Measurements from ENCODE around the gene GALNT8.

GALNT8 gene

GRCh38 chr12:4800555-4800954, 80.4 kb downstream of the GALNT8 start:
- no peak for DNase-seq

GRCh38 chr12:4802841-4803240, 82.6 kb downstream of the GALNT8 start:
- no peak for DNase-seq

GRCh38 chr12:4806439-4807115, 86.4 kb downstream of the GALNT8 start:
- no peak for DNase-seq

GRCh38 chr12:4807116-4807783, 87.0 kb downstream of the GALNT8 start:
- peak in 1 of 2 donors; percentile 34 for DNase-seq

GRCh38 chr12:4807813-4808212, 87.6 kb downstream of the GALNT8 start:
- peak in 1 of 2 donors; percentile 50 for DNase-seq

GRCh38 chr12:4809013-4809448, 88.8 kb downstream of the GALNT8 start:
- peak in 1 of 2 donors; percentile 49 for DNase-seq

- DNase-seq, result no peak
Observed at GRCh38 chr12:4809449-4810218, 89.4 kb downstream of the GALNT8 start.

GRCh38 chr12:4810219-4810671, 90.0 kb downstream of the GALNT8 start:
- no peak for DNase-seq

GRCh38 chr12:4812624-4813327, 92.6 kb downstream of the GALNT8 start:
- DNase-seq, result no peak

- no peak for DNase-seq
Observed at GRCh38 chr12:4813741-4814140, 93.5 kb downstream of the GALNT8 start.

GRCh38 chr12:4814485-4814884, 94.3 kb downstream of the GALNT8 start:
- DNase-seq, result no peak

- DNase-seq, result no peak
Observed at GRCh38 chr12:4816744-4817525, 96.7 kb downstream of the GALNT8 start.

GRCh38 chr12:4817880-4818279, 97.7 kb downstream of the GALNT8 start:
- no peak for DNase-seq

GRCh38 chr12:4819654-4820053, 99.5 kb downstream of the GALNT8 start:
- peak in 1 of 2 donors; percentile 35 for DNase-seq

GRCh38 chr12:4820971-4821370, 100.8 kb downstream of the GALNT8 start:
- no peak for DNase-seq
